GM10266 (cell line): ENCODE results near the gene DSEL.

Experiments
- DNase-seq: peaks from one replicate; pipeline ENCODE4 v3.0.0; 2012; ENCODE audit errors: extremely low spot score
- TF ChIP-seq, protein P1 (sequence below): IDR thresholded peaks from 2 replicates; pipeline ENCODE4 v1.5.1; 2012; ENCODE audit warnings: mild to moderate bottlenecking, low read depth; ENCODE audit not compliant: control insufficient read depth, insufficient read depth; ENCODE audit errors: missing control alignments

DSEL gene

GRCh38 chr18:67483237-67483636 lies 33.3 kb downstream of the DSEL start:
- TF ChIP-seq, protein P1, sequence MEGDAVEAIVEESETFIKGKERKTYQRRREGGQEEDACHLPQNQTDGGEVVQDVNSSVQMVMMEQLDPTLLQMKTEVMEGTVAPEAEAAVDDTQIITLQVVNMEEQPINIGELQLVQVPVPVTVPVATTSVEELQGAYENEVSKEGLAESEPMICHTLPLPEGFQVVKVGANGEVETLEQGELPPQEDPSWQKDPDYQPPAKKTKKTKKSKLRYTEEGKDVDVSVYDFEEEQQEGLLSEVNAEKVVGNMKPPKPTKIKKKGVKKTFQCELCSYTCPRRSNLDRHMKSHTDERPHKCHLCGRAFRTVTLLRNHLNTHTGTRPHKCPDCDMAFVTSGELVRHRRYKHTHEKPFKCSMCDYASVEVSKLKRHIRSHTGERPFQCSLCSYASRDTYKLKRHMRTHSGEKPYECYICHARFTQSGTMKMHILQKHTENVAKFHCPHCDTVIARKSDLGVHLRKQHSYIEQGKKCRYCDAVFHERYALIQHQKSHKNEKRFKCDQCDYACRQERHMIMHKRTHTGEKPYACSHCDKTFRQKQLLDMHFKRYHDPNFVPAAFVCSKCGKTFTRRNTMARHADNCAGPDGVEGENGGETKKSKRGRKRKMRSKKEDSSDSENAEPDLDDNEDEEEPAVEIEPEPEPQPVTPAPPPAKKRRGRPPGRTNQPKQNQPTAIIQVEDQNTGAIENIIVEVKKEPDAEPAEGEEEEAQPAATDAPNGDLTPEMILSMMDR: no peak

DNA sequence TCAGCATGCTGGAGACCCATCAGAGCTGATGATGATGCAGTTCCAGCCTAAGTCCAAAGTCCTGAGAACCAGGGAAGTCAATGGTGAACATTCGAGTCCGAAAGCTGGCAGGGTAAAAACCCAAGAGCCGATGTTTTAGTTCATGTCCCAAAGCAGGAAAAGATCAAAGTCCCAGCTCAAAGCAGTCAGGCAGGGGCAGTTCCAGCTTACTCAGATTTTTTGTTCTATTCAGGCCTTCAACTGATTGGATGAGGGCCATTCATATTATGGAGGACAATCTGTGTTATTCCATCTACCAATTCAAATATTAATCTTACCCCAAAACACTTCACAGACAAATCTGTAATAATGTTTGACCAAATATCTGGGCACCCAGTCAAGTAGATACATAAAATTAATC lies 38.3 kb downstream of the DSEL start:
- TF ChIP-seq, protein P1: no peak
- DNase-seq: no peak

More at GRCh38 chr18:67483237-67483636, 33.3 kb downstream of the DSEL start:
- DNase-seq: no peak

GRCh38 chr18:67477522-67477921 lies 39.0 kb downstream of the DSEL start:
- TF ChIP-seq, protein P1: no peak
- DNase-seq: no peak

DNA sequence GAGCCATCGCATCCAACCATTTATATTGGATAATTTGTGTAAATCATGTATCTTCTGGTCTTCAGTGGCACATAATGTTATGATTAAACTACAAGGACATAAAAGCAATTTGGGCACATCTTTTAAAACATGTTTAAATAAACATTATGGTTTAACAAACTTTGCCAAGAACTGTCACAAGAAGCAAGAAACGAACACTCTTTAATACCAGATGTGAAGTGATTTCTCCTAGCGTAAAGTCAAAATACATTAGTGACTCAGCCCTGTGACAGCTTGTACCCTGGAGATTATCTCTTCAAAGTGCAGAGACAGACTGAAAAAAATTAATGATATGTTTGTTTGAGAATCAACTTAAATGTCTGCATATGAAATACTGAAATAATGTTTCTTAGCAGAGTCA lies 39.9 kb downstream of the DSEL start:
- DNase-seq: no peak
- TF ChIP-seq, protein P1: no peak

DNA sequence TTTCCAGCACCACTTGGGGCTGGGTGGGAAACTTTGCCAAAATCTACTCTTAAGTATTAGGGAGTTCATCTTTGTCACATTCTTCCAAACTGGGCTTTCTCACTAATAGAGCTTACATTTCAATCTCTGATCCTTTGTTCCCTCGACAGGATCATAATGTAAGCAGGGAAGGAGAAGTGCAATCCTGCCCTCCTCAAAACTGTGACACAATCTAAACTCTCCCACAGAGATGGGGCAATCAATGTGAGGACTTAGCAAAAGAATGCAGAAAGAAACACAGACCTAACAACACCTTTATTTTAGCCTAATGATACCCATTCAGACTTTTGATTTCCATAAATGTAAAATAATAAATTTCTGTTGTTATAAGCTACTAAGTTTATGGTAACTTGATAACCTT lies 40.8 kb downstream of the DSEL start:
- TF ChIP-seq, protein P1: no peak
- no peak for DNase-seq

GRCh38 chr18:67468038-67468437 lies 48.5 kb downstream of the DSEL start:
- TF ChIP-seq, protein P1: no peak
- no peak for DNase-seq

DNA sequence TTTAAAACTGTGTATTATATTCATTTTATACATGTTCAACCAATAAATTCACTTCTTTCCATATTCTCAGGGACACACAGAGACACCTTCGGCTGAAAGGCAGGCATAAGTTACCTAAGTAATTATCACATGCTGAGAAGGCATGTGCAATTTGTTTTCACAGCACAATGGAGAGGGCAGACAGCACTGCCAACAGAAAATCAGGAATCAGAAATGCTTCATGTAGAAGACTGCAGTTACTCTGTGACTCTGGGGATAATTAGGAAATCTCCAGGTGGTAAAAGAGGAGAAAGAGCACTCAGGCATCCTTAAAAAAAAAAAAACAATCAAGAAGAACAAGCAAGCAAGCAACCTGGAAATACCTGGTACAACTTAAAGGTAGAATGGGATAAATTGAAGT lies 49.3 kb downstream of the DSEL start:
- no peak for DNase-seq
- TF ChIP-seq, protein P1: no peak
